H1 (cell line): Measurements from ENCODE around the gene GPR180. TPM values are rescaled to one million over a fixed set of nuclear protein-coding genes. Genes with fewer than 3 reads are reported as not detected.

Experiments used
- CTCF ChIA-PET: fragments of 300-600 bp; sonication (Branson Sonifier 250); formaldehyde crosslinking; loops from one replicate; lab custom pipeline; 2021; ENCODE audit not compliant: partially characterized antibody; lab: Charles Lee
- POLR2A ChIA-PET: fragments of 300-600 bp; sonication (Branson Sonifier 250); formaldehyde crosslinking; loops from one replicate; lab custom pipeline; 2021; ENCODE audit warnings: inconsistent platforms; ENCODE audit not compliant: partially characterized antibody; lab: Charles Lee
- DNase-seq, 2 experiments: peaks; one replicate each; pipeline versions ENCODE4 v3.0.0 to v3.0.0-alpha.2; 2010 to 2022; ENCODE audit warnings: low spot score in 2 of 2, low read depth in 1 of 2, mixed read lengths in 1 of 2
- FAIRE-seq: peaks from 2 replicates; lab custom pipeline; 2011; peaks lifted over from hg19 to GRCh38; lab: Jason Lieb, UNC
- H2AFZ ChIP-seq: 2 replicates; pipeline ENCODE4 v1.8.1; 2012; ENCODE audit warnings: low read length, inconsistent platforms
- H2AK5ac ChIP-seq: 2 replicates; pipeline ENCODE4 v1.6.1; 2013; ENCODE audit warnings: low read depth, low read length
- H2BK120ac ChIP-seq: replicated peaks from 2 replicates; pipeline ENCODE3; 2013; ENCODE audit warnings: low read depth, low read length, inconsistent platforms
- H2BK12ac ChIP-seq: 2 replicates; pipeline ENCODE4 v1.6.1; 2013; ENCODE audit warnings: low read depth, low read length
- H2BK15ac ChIP-seq: 2 replicates; pipeline ENCODE4 v1.6.1; 2013; ENCODE audit warnings: low read length
- H2BK20ac ChIP-seq: 2 replicates; pipeline ENCODE4 v1.6.1; 2013; ENCODE audit warnings: low read length
- H2BK5ac ChIP-seq: 2 replicates; pipeline ENCODE4 v1.6.1; 2013; ENCODE audit warnings: low read depth, low read length
- H3K14ac ChIP-seq: 2 replicates; pipeline ENCODE4 v1.6.1; 2013; ENCODE audit warnings: inconsistent platforms; ENCODE audit not compliant: insufficient read length
- H3K18ac ChIP-seq: 2 replicates; pipeline ENCODE4 v1.6.1; 2013; ENCODE audit warnings: low read length; ENCODE audit errors: extremely low read depth
- H3K23ac ChIP-seq: 2 replicates; pipeline ENCODE4 v1.6.1; 2013; ENCODE audit warnings: inconsistent platforms; ENCODE audit not compliant: insufficient read length
- H3K23me2 ChIP-seq: 2 replicates; pipeline ENCODE4 v1.6.1; 2013; ENCODE audit warnings: low read depth, low read length
- H3K27ac ChIP-seq: 2 replicates; pipeline ENCODE4 v1.6.1; 2011; ENCODE audit warnings: low read depth, low read length, inconsistent platforms
- H3K27me3 ChIP-seq, 4 experiments: replicated peaks in 1 of 4; 1 replicate in 1 of 4; 2 replicates in 3 of 4; pipeline versions ENCODE4 v1.6.1 to v1.8.1; 2011 to 2013; ENCODE audit warnings: low read length in 3 of 4, mild to moderate bottlenecking in 3 of 4, inconsistent platforms in 2 of 4, mixed read lengths in 2 of 4, moderate library complexity in 1 of 4; ENCODE audit not compliant: control insufficient read depth in 3 of 4, insufficient read depth in 3 of 4; ENCODE audit errors: extremely low read depth in 1 of 4
- H3K36me3 ChIP-seq, 4 experiments: 2 replicates each; pipeline versions ENCODE4 v1.6.1 to v1.8.1; 2011 to 2013; ENCODE audit warnings: mild to moderate bottlenecking in 4 of 4, low read length in 3 of 4, moderate library complexity in 2 of 4, control low read depth in 1 of 4, inconsistent platforms in 1 of 4; ENCODE audit not compliant: insufficient read depth in 4 of 4, control insufficient read depth in 2 of 4
- H3K4ac ChIP-seq: replicated peaks from 2 replicates; pipeline ENCODE3; 2013; ENCODE audit warnings: low read length, low read depth, mixed read lengths, inconsistent platforms; ENCODE audit not compliant: insufficient read length
- H3K4me1 ChIP-seq, 4 experiments: replicated peaks in 1 of 4; 1 replicate in 1 of 4; 2 replicates in 3 of 4; pipeline versions ENCODE4 v1.6.1 to v1.8.1; 2011 to 2013; ENCODE audit warnings: low read length in 3 of 4, inconsistent platforms in 2 of 4, mixed read lengths in 1 of 4; ENCODE audit not compliant: insufficient read depth in 4 of 4, control insufficient read depth in 3 of 4
- H3K4me2 ChIP-seq, 2 experiments: 2 replicates each; pipeline versions ENCODE4 v1.6.1 to v1.8.1; 2011 to 2013; ENCODE audit warnings: low read depth in 2 of 2, low read length in 2 of 2, control low read depth in 1 of 2, inconsistent platforms in 1 of 2, mild to moderate bottlenecking in 1 of 2; ENCODE audit not compliant: insufficient read depth in 1 of 2
- H3K4me3 ChIP-seq, 4 experiments: fragments of 200-600, 300-600 bp in 1 of 4; sonication (generic), shearing (Covaris generic), sonication (Bioruptor Twin) in 1 of 4; 2 replicates each; pipeline versions ENCODE4 v1.5.1 to v1.8.1; 2011 to 2016; ENCODE audit warnings: low read length in 4 of 4, low read depth in 3 of 4, control low read depth in 2 of 4, inconsistent platforms in 2 of 4, mild to moderate bottlenecking in 2 of 4, mixed read lengths in 1 of 4, moderate library complexity in 1 of 4; ENCODE audit not compliant: insufficient read depth in 2 of 4; ENCODE audit errors: extremely low read depth in 1 of 4
- H3K56ac ChIP-seq: replicated peaks from 2 replicates; pipeline ENCODE3; 2013; ENCODE audit warnings: low read depth, mild to moderate bottlenecking, mixed read lengths, low read length, inconsistent platforms; ENCODE audit not compliant: insufficient read length
- H3K79me1 ChIP-seq: 2 replicates; pipeline ENCODE4 v1.6.1; 2013; ENCODE audit warnings: low read depth, low read length, control low read depth
- H3K79me2 ChIP-seq, 2 experiments: 2 replicates each; pipeline versions ENCODE4 v1.6.1 to v1.8.1; 2012 to 2013; ENCODE audit warnings: low read length in 2 of 2, mild to moderate bottlenecking in 2 of 2, inconsistent platforms in 1 of 2; ENCODE audit not compliant: insufficient read depth in 2 of 2, control insufficient read depth in 1 of 2
- H3K9ac ChIP-seq, 4 experiments: replicated peaks in 1 of 4; 1 replicate in 1 of 4; 2 replicates in 3 of 4; pipeline versions ENCODE4 v1.6.1 to v1.8.1; 2011 to 2013; ENCODE audit warnings: low read depth in 3 of 4, low read length in 3 of 4, control low read depth in 2 of 4, mild to moderate bottlenecking in 2 of 4, moderate library complexity in 2 of 4, inconsistent platforms in 1 of 4; ENCODE audit errors: extremely low read depth in 1 of 4
- H3K9me3 ChIP-seq, 2 experiments: 2 replicates each; pipeline versions ENCODE4 v1.6.1 to v1.8.1; 2012 to 2013; ENCODE audit warnings: mild to moderate bottlenecking in 2 of 2, moderate library complexity in 2 of 2, control low read depth in 1 of 2, inconsistent platforms in 1 of 2, low read depth in 1 of 2, low read length in 1 of 2, mixed read lengths in 1 of 2; ENCODE audit not compliant: insufficient read depth in 2 of 2
- H4K20me1 ChIP-seq, 2 experiments: replicated peaks in 1 of 2; 2 replicates each; pipeline versions ENCODE3 to v1.8.1; 2011 to 2013; ENCODE audit warnings: inconsistent platforms in 2 of 2, low read length in 2 of 2, mild to moderate bottlenecking in 1 of 2; ENCODE audit not compliant: insufficient read depth in 2 of 2, control insufficient read depth in 1 of 2
- H4K5ac ChIP-seq: 2 replicates; pipeline ENCODE4 v1.6.1; 2013; ENCODE audit warnings: low read length, low read depth, mixed read lengths, inconsistent platforms; ENCODE audit not compliant: insufficient read length
- H4K8ac ChIP-seq: 2 replicates; pipeline ENCODE4 v1.8.0; 2013; ENCODE audit warnings: mild to moderate bottlenecking, moderate library complexity, low read length, inconsistent platforms; ENCODE audit not compliant: insufficient read depth; ENCODE audit errors: extremely low read depth
- H4K91ac ChIP-seq: replicated peaks from 2 replicates; pipeline ENCODE3; 2013; ENCODE audit warnings: low read length, mixed read lengths, inconsistent platforms; ENCODE audit not compliant: insufficient read length
- HDAC2 ChIP-seq, 2 experiments: fragments of 300-600 bp in 1 of 2; sonication (generic) in 1 of 2; IDR thresholded peaks; 2 replicates each; pipeline ENCODE4 v1.6.1; 2011 to 2012; ENCODE audit warnings: low read depth in 2 of 2, low read length in 2 of 2, mild to moderate bottlenecking in 2 of 2, moderate library complexity in 2 of 2, borderline replicate concordance in 1 of 2, inconsistent platforms in 1 of 2
- NRF1 ChIP-seq: IDR thresholded peaks from 2 replicates; pipeline ENCODE4 v1.6.1; 2011; ENCODE audit warnings: mild to moderate bottlenecking, low read depth, low read length, improper control_type of control experiment
- RAD21 ChIP-seq, 2 experiments: IDR thresholded peaks in 1 of 2; conservative IDR thresholded peaks in 1 of 2; 2 replicates each; pipeline ENCODE4 v1.6.1; 2011; ENCODE audit warnings: low read depth in 2 of 2, low read length in 2 of 2, improper control_type of control experiment in 1 of 2, inconsistent platforms in 1 of 2, mild to moderate bottlenecking in 1 of 2, moderate library complexity in 1 of 2
- SUZ12 ChIP-seq: fragments of 200-600 bp; sonication (generic); IDR thresholded peaks from 2 replicates; pipeline ENCODE4 v1.6.1; 2012; ENCODE audit warnings: mild to moderate bottlenecking, inconsistent platforms, low read length, moderate library complexity, mixed read lengths
- TCF12 ChIP-seq: IDR thresholded peaks from 2 replicates; pipeline ENCODE4 v1.6.1; 2011; ENCODE audit warnings: low read depth, mild to moderate bottlenecking, low read length
- ZNF274 ChIP-seq: IDR thresholded peaks from 2 replicates; pipeline ENCODE4 v1.7.0; 2012; ENCODE audit warnings: low read length, borderline replicate concordance; ENCODE audit errors: extremely low read depth
- polyA plus RNA-seq, 7 experiments: library from polyadenylated mRNA; depleted of rRNA in 3 of 7; stranded (reverse) in 5 of 7; unstranded in 2 of 7; fragments of >200 nt in 5 of 7; fragments of 200-250 nt in 2 of 7; gene quantifications; 1 replicate in 5 of 7; 2 replicates in 1 of 7; 4 replicates in 1 of 7; pipeline versions ENCODE4 v1.2.1 to v1.2.3, GENCODE V29; 2011 to 2013; ENCODE audit warnings: missing spikeins in 2 of 7, mixed read lengths in 2 of 7
- total RNA-seq: library from RNA; stranded (reverse); fragmentation: NEBNext Ultra II Directional; extraction: Animal tissue kit (Norgen Biotek cat#: 25700); gene quantifications from 2 replicates; pipeline ENCODE4 v1.2.1, GENCODE V29; 2021
- TF ChIP-seq, protein P1 (sequence below): IDR thresholded peaks from 2 replicates; pipeline ENCODE4 v1.6.1; 2012; ENCODE audit warnings: low read length, inconsistent platforms
- TF ChIP-seq, protein P2 (sequence below): IDR thresholded peaks from 2 replicates; pipeline ENCODE4 v1.6.1; 2011; ENCODE audit warnings: low read length, improper control_type of control experiment

GPR180 gene
- total and polyA plus RNA-seq, 2 of the 8 experiments (the other 6 are each of a cell fraction or from before 2014, with no cell fraction given), result 1.8 to 4.8 TPM

DNA sequence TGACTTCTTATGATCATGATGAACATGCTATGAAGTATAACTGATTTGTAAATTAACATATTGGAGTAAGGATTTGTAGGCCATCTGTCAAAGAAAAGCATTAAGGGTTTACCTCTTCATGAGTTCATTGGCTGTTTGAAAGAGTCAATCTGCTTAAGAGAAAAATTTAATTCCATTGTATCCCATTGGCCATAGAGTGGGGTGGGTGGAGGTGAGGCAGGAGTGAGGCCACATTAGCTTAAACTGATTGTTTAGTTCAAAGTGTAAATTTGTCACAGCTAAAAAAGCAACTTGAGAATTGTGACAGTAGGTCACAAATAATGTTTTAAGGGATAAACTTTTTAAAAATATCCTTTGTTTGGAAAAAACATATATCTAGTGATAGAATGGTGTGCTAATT lies 11.4 kb downstream of the GPR180 start:
- no peak overlapping the region for H2BK20ac ChIP-seq
- H3K56ac ChIP-seq, result no peak overlapping the region
- peaks cover 0 to 32% (median 5%) of the 10 kb centered on the region in 4 experiments; a peak in 3 of 8 replicates for H3K36me3 ChIP-seq
- H4K8ac ChIP-seq, result no peak overlapping the region
- DNase-seq (no peak), FAIRE-seq (no peak)
- H4K5ac ChIP-seq, result no peak overlapping the region
- no peak overlapping the region for H2BK12ac ChIP-seq
- no peaks in the 10 kb centered on the region for H3K79me1 ChIP-seq
- CTCF ChIA-PET, result interaction anchor here (1.1 to 1.5 kb wide), 4 partner anchors 8 to 177 kb away, joined by 3 to 4 read pairs (median 3); no protein-coding TSS in a partner anchor
- TF ChIP-seq, protein P1, sequence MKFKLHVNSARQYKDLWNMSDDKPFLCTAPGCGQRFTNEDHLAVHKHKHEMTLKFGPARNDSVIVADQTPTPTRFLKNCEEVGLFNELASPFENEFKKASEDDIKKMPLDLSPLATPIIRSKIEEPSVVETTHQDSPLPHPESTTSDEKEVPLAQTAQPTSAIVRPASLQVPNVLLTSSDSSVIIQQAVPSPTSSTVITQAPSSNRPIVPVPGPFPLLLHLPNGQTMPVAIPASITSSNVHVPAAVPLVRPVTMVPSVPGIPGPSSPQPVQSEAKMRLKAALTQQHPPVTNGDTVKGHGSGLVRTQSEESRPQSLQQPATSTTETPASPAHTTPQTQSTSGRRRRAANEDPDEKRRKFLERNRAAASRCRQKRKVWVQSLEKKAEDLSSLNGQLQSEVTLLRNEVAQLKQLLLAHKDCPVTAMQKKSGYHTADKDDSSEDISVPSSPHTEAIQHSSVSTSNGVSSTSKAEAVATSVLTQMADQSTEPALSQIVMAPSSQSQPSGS, result no peak
- TF ChIP-seq SUZ12, result no peak
- TF ChIP-seq HDAC2 (IDR thresholded peaks at IDR 0.05; ENCODE audit: borderline replicate concordance in 1 of 2, low read depth in 2 of 2, low read length in 2 of 2), result no peak
- no peak for TF ChIP-seq ZNF274
- TF ChIP-seq RAD21 (IDR thresholded peaks at IDR 0.05 in 1 of 2, conservative IDR thresholded peaks at IDR 0.05 in 1 of 2; ENCODE audit: low read depth in 2 of 2, low read length in 2 of 2), result no peak
- TF ChIP-seq NRF1, result no peak
- TF ChIP-seq TCF12, result no peak
- TF ChIP-seq, protein P2, sequence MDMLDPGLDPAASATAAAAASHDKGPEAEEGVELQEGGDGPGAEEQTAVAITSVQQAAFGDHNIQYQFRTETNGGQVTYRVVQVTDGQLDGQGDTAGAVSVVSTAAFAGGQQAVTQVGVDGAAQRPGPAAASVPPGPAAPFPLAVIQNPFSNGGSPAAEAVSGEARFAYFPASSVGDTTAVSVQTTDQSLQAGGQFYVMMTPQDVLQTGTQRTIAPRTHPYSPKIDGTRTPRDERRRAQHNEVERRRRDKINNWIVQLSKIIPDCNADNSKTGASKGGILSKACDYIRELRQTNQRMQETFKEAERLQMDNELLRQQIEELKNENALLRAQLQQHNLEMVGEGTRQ, result no peak
- H3K23me2 ChIP-seq, result no peaks in the 10 kb centered on the region
- H2AK5ac ChIP-seq, result no peak overlapping the region
- H2BK120ac ChIP-seq, result no peak overlapping the region
- H3K27ac ChIP-seq, result no peak overlapping the region
- no peaks in the 10 kb centered on the region; a peak in 1 of 7 replicates for H3K4me1 ChIP-seq
- H3K9ac ChIP-seq, result no peak overlapping the region
- no peak overlapping the region for H2AFZ ChIP-seq
- H3K4ac ChIP-seq, result no peak overlapping the region
- H4K20me1 ChIP-seq, result peaks cover 0 to 2% of the 10 kb centered on the region in 2 experiments
- H2BK5ac ChIP-seq, result no peak overlapping the region
- POLR2A ChIA-PET, result no interaction called here
- H3K14ac ChIP-seq, result no peak overlapping the region
- no peak overlapping the region for H4K91ac ChIP-seq
- H3K4me2 ChIP-seq, result no peak overlapping the region
- H3K79me2 ChIP-seq, result no peaks in the 10 kb centered on the region; a peak in 1 of 4 replicates
- no peak overlapping the region for H2BK15ac ChIP-seq
- no peak overlapping the region for H3K18ac ChIP-seq
- no peak overlapping the region for H3K4me3 ChIP-seq
- H3K23ac ChIP-seq, result no peak overlapping the region
- no peaks in the 10 kb centered on the region for H3K9me3 ChIP-seq
- no peaks in the 10 kb centered on the region for H3K27me3 ChIP-seq
